H9 (cell line): Measurements from ENCODE around the gene C1QL4. TPM values are rescaled to one million over a fixed set of nuclear protein-coding genes. Genes with fewer than 3 reads are reported as not detected.
A peak's percentile ranks its signal among the peaks of the same experiment; 100 is the strongest.

ENCODE experiments used
- DNase-seq: peaks from one replicate; pipeline ENCODE4 v3.0.0-alpha.2; 2017
- H2AFZ ChIP-seq: one replicate; pipeline ENCODE4 v1.6.1; 2013; ENCODE audit warnings: mild to moderate bottlenecking, low read length, control low read depth, moderate library complexity
- H2AK5ac ChIP-seq: 2 replicates; pipeline ENCODE4 v1.6.1; 2013; ENCODE audit warnings: low read length, control low read depth, mixed read lengths; ENCODE audit not compliant: insufficient read length
- H2BK120ac ChIP-seq: one replicate; pipeline ENCODE4 v1.6.1; 2013; ENCODE audit warnings: low read depth, mild to moderate bottlenecking, low read length, control low read depth, inconsistent platforms; ENCODE audit not compliant: poor library complexity, severe bottlenecking
- H2BK12ac ChIP-seq: 2 replicates; pipeline ENCODE4 v1.6.1; 2013; ENCODE audit warnings: low read length, control low read depth, mixed read lengths, low read depth; ENCODE audit not compliant: insufficient read length
- H2BK15ac ChIP-seq: 2 replicates; pipeline ENCODE4 v1.6.1; 2013; ENCODE audit warnings: low read depth, low read length, control low read depth
- H2BK20ac ChIP-seq: one replicate; pipeline ENCODE4 v1.6.1; 2013; ENCODE audit warnings: low read depth, mild to moderate bottlenecking, low read length, control low read depth, inconsistent platforms; ENCODE audit not compliant: poor library complexity, severe bottlenecking
- H2BK5ac ChIP-seq: 2 replicates; pipeline ENCODE4 v1.6.1; 2013; ENCODE audit warnings: low read length, control low read depth, mixed read lengths; ENCODE audit not compliant: insufficient read length
- H3K14ac ChIP-seq: 2 replicates; pipeline ENCODE4 v1.6.1; 2013; ENCODE audit warnings: low read length, control low read depth; ENCODE audit not compliant: insufficient read depth
- H3K18ac ChIP-seq: 2 replicates; pipeline ENCODE4 v1.6.1; 2013; ENCODE audit warnings: low read depth, mild to moderate bottlenecking, mixed read lengths, low read length, control low read depth; ENCODE audit not compliant: insufficient read length
- H3K23ac ChIP-seq: 2 replicates; pipeline ENCODE4 v1.6.1; 2013; ENCODE audit warnings: low read length, control low read depth, mixed read lengths, low read depth; ENCODE audit not compliant: insufficient read length
- H3K23me2 ChIP-seq: 2 replicates; pipeline ENCODE4 v1.6.1; 2013; ENCODE audit warnings: low read depth, mild to moderate bottlenecking, mixed read lengths, low read length, control low read depth; ENCODE audit not compliant: insufficient read length, poor library complexity, severe bottlenecking
- H3K27ac ChIP-seq: 2 replicates; pipeline ENCODE4 v1.5.1; 2013; ENCODE audit warnings: low read length, control low read depth, mixed read lengths, low read depth; ENCODE audit not compliant: insufficient read length
- H3K27me3 ChIP-seq: 2 replicates; pipeline ENCODE4 v1.6.1; 2013; ENCODE audit warnings: low read length, control low read depth, inconsistent platforms; ENCODE audit not compliant: insufficient read depth
- H3K4ac ChIP-seq: 2 replicates; pipeline ENCODE4 v1.6.1; 2013; ENCODE audit warnings: low read depth, mild to moderate bottlenecking, control low read depth, inconsistent platforms, low read length, moderate library complexity
- H3K4me1 ChIP-seq: 2 replicates; pipeline ENCODE4 v1.6.1; 2013; ENCODE audit warnings: low read length, control low read depth, inconsistent platforms; ENCODE audit not compliant: insufficient read depth
- H3K4me2 ChIP-seq: 2 replicates; pipeline ENCODE4 v1.6.1; 2013; ENCODE audit warnings: low read length, control low read depth, mixed read lengths; ENCODE audit not compliant: insufficient read length, insufficient read depth
- H3K56ac ChIP-seq: 2 replicates; pipeline ENCODE4 v1.6.1; 2013; ENCODE audit warnings: low read depth, mild to moderate bottlenecking, mixed read lengths, low read length, control low read depth; ENCODE audit not compliant: insufficient read length
- H3K79me1 ChIP-seq: 2 replicates; pipeline ENCODE4 v1.6.1; 2013; ENCODE audit warnings: low read depth, mild to moderate bottlenecking, moderate library complexity, low read length, control low read depth, inconsistent platforms; ENCODE audit not compliant: insufficient read depth, poor library complexity, severe bottlenecking
- H3K79me2 ChIP-seq: 2 replicates; pipeline ENCODE4 v1.6.1; 2013; ENCODE audit warnings: low read length, control low read depth, inconsistent platforms; ENCODE audit not compliant: insufficient read depth
- H3K9ac ChIP-seq: 2 replicates; pipeline ENCODE4 v1.6.1; 2013; ENCODE audit warnings: low read length, control low read depth, mixed read lengths; ENCODE audit not compliant: insufficient read length; ENCODE audit errors: extremely low read depth
- H3K9me3 ChIP-seq: one replicate; pipeline ENCODE4 v1.6.1; 2013; ENCODE audit warnings: low read depth, low read length, inconsistent platforms; ENCODE audit not compliant: control insufficient read depth
- H3T11ph ChIP-seq: one replicate; pipeline ENCODE4 v1.6.1; 2013; ENCODE audit warnings: mild to moderate bottlenecking, low read length, control low read depth, inconsistent platforms
- H4K20me1 ChIP-seq: one replicate; pipeline ENCODE4 v1.6.1; 2013; ENCODE audit not compliant: control insufficient read depth, insufficient read length, insufficient read depth
- H4K5ac ChIP-seq: 2 replicates; pipeline ENCODE4 v1.6.1; 2013; ENCODE audit warnings: low read depth, mild to moderate bottlenecking, mixed read lengths, low read length, control low read depth; ENCODE audit not compliant: insufficient read length
- H4K8ac ChIP-seq: replicated peaks from 2 replicates; pipeline ENCODE4 v1.6.1; 2013; ENCODE audit warnings: low read length, control low read depth, mixed read lengths, low read depth; ENCODE audit not compliant: insufficient read length
- H4K91ac ChIP-seq: 2 replicates; pipeline ENCODE4 v1.6.1; 2013; ENCODE audit warnings: low read depth, mild to moderate bottlenecking, moderate library complexity, mixed read lengths, low read length, control low read depth; ENCODE audit not compliant: insufficient read length
- H3K27ac Mint-ChIP-seq, 3 experiments: 2 replicates in 2 of 3; 3 replicates in 1 of 3; pipeline ENCODE4 v1.8.0; 2020 to 2021; ENCODE audit warnings: mixed read lengths in 3 of 3, mild to moderate bottlenecking in 1 of 3, moderate library complexity in 1 of 3
- H3K27me3 Mint-ChIP-seq: 2 replicates; pipeline ENCODE4 v1.8.0; 2021; ENCODE audit warnings: low read depth, mild to moderate bottlenecking, moderate library complexity, mixed read lengths
- H3K36me3 Mint-ChIP-seq, 3 experiments: 2 replicates in 2 of 3; 3 replicates in 1 of 3; pipeline ENCODE4 v1.8.0; 2020 to 2021; ENCODE audit warnings: low read depth in 3 of 3, mixed read lengths in 3 of 3; ENCODE audit not compliant: insufficient read depth in 1 of 3
- H3K4me1 Mint-ChIP-seq, 2 experiments: 2 replicates each; pipeline ENCODE4 v1.8.0; 2020; ENCODE audit warnings: mixed read lengths in 2 of 2
- H3K4me3 Mint-ChIP-seq, 2 experiments: 2 replicates in 1 of 2; 3 replicates in 1 of 2; pipeline ENCODE4 v1.8.0; 2020 to 2021; ENCODE audit warnings: mild to moderate bottlenecking in 2 of 2, mixed read lengths in 2 of 2, moderate library complexity in 1 of 2
- H3K9me3 Mint-ChIP-seq, 2 experiments: 2 replicates in 1 of 2; 3 replicates in 1 of 2; pipeline ENCODE4 v1.8.0; 2020; ENCODE audit warnings: mild to moderate bottlenecking in 2 of 2, mixed read lengths in 2 of 2, moderate library complexity in 1 of 2
- CTCF ChIP-seq: fragments of 200-600 bp; sonication (generic); conservative IDR thresholded peaks from 3 replicates; pipeline ENCODE4 v1.8.0; 2021; ENCODE audit warnings: antibody characterized with exemption, mild to moderate bottlenecking
- WGBS: extraction: QIAGEN DNeasy Blood & Tissue Kit; methylation state at CpG from one replicate; pipeline ENCODE4 v1.1.7; 2013; ENCODE audit warnings: missing lambda C conversion rate, low lambda C conversion rate, mixed read lengths; ENCODE audit not compliant: insufficient read length; ENCODE audit errors: extremely low coverage; 5-methylcytosine and 5-hydroxymethylcytosine counted together
- total RNA-seq: library from RNA; stranded (reverse); gene quantifications from 2 replicates; pipeline ENCODE4 v1.2.1, GENCODE V29; 2021

C1QL4 gene
- total RNA-seq, 1 experiment from 2014 or later: 1.9 TPM

- H3K56ac ChIP-seq: no peak overlapping the region
- peak; percentile 98 for DNase-seq
- no peak overlapping the region for H3T11ph ChIP-seq
- H2AFZ ChIP-seq: no peak overlapping the region
- H3K14ac ChIP-seq: no peak overlapping the region
- Mint-ChIP-seq H3K27ac (no peak overlapping the region), H3K27me3 (peaks cover 99% of the 10 kb centered on the region), H3K4me1 (peaks cover 56 to 67% of the 10 kb centered on the region in 2 experiments), H3K4me3 (peak overlapping the region; percentile 67 to 83), H3K36me3 (peaks cover 0 to 1% (median 0%) of the 10 kb centered on the region in 3 experiments; a peak in 1 of 7 replicates), H3K9me3 (peaks cover 1 to 3% of the 10 kb centered on the region in 2 experiments; a peak in 2 of 5 replicates)
- peaks cover 83% of the 10 kb centered on the region for H3K27me3 ChIP-seq
- H3K9me3 ChIP-seq: no peaks in the 10 kb centered on the region
- no peak overlapping the region for H3K27ac ChIP-seq
- peaks cover 3% of the 10 kb centered on the region for H4K20me1 ChIP-seq
- no peak overlapping the region for H3K23ac ChIP-seq
- peaks cover 7% of the 10 kb centered on the region; the same call in 1 of the 2 replicates for H3K4me1 ChIP-seq
- no peak overlapping the region for H4K91ac ChIP-seq
- peaks cover 30% of the 10 kb centered on the region for H3K23me2 ChIP-seq
- H4K5ac ChIP-seq: no peak overlapping the region
- H2BK15ac ChIP-seq: no peak overlapping the region
- no peak overlapping the region for H2AK5ac ChIP-seq
- WGBS: no CpG with 5 or more reads among the region's 58 CpGs
- H2BK12ac ChIP-seq: no peak overlapping the region
- no peak overlapping the region for H3K18ac ChIP-seq
- H3K79me2 ChIP-seq: no peaks in the 10 kb centered on the region
- TF ChIP-seq CTCF: peak; percentile 100
- H2BK5ac ChIP-seq: no peak overlapping the region
- H2BK120ac ChIP-seq: no peak overlapping the region
- no peak overlapping the region for H3K4ac ChIP-seq
- H3K4me2 ChIP-seq: peak overlapping the region; percentile 82
- no peak overlapping the region for H3K9ac ChIP-seq
- no peaks in the 10 kb centered on the region for H3K79me1 ChIP-seq
- no peak overlapping the region for H4K8ac ChIP-seq
- no peak overlapping the region for H2BK20ac ChIP-seq
These were observed 5.3 kb upstream of the C1QL4 start for GRCh38 chr12:49342066-49342913.
